K562 (cell line): ENCODE measurements around the gene ROR2. TPM values are rescaled to one million over a fixed set of nuclear protein-coding genes. Genes with fewer than 3 reads are reported as not detected.

Experiments
- ATAC-seq: fragments of 200-7000 bp; cut with Tn5 transposase; 3 replicates; pipeline ENCODE4 v1.9.1; 2020; ENCODE audit warnings: moderate library complexity
- BruUV-seq: library from RNA; stranded (reverse); fragments of 400-500 nt; replicated peaks from 2 replicates; lab custom pipeline; 2021; lab: Mats Ljungman, UMichigan
- CTCF ChIA-PET: fragments of 300-600 bp; formaldehyde crosslinking; extraction: SDS; loops from one replicate; lab custom pipeline; 2021; ENCODE audit warnings: low intra/inter-chr PET ratio; lab: Yijun Ruan, JAX
- POLR2A ChIA-PET: fragments of 300-600, 350-650 bp; sonication (Branson Sonifier 250); formaldehyde crosslinking; extraction: SDS; loops from one replicate; lab custom pipeline; 2021; ENCODE audit warnings: antibody characterized with exemption, inconsistent platforms; lab: Yijun Ruan, JAX
- DNase-seq, 4 experiments: peaks; one replicate each; pipeline versions ENCODE4 v3.0.0 to v3.0.0-alpha.2; 2011 to 2018; ENCODE audit warnings: low spot score in 3 of 4, mixed read lengths in 3 of 4; ENCODE audit errors: extremely low read depth in 1 of 4
- FAIRE-seq: peaks from 2 replicates; lab custom pipeline; 2011; peaks lifted over from hg19 to GRCh38; lab: Jason Lieb, UNC
- H2AFZ ChIP-seq: 2 replicates; pipeline ENCODE4 v1.6.0; 2011; ENCODE audit warnings: low read depth, low read length, control low read depth, inconsistent platforms
- H3K27ac ChIP-seq: fragments of 200-600 bp; 3 replicates; pipeline ENCODE4 v1.8.0; 2011; ENCODE audit warnings: low read depth, mild to moderate bottlenecking, control low read depth, inconsistent platforms, low read length, moderate library complexity, mixed read lengths; ENCODE audit errors: extremely low read depth
- H3K27me3 ChIP-seq, 2 experiments: fragments of 300-600 bp in 1 of 2; 2 replicates in 1 of 2; 3 replicates in 1 of 2; pipeline versions ENCODE4 v1.6.0 to v1.8.0; 2011; ENCODE audit warnings: inconsistent platforms in 2 of 2, low read length in 2 of 2, mild to moderate bottlenecking in 1 of 2, mixed read lengths in 1 of 2, moderate library complexity in 1 of 2; ENCODE audit not compliant: control insufficient read depth in 2 of 2, insufficient read depth in 2 of 2
- H3K36me3 ChIP-seq: fragments of 300-600 bp; 3 replicates; pipeline ENCODE4 v1.8.0; 2011; ENCODE audit warnings: mild to moderate bottlenecking, low read length, inconsistent platforms; ENCODE audit not compliant: control insufficient read depth, insufficient read depth
- H3K4me1 ChIP-seq, 2 experiments: fragments of 200-600 bp in 1 of 2; replicated peaks in 1 of 2; 2 replicates in 1 of 2; 3 replicates in 1 of 2; pipeline versions ENCODE4 v1.5.1 to v1.8.0; 2011; ENCODE audit warnings: inconsistent platforms in 2 of 2, low read length in 2 of 2, mild to moderate bottlenecking in 1 of 2, mixed read lengths in 1 of 2, moderate library complexity in 1 of 2; ENCODE audit not compliant: control insufficient read depth in 2 of 2, insufficient read depth in 2 of 2
- H3K4me2 ChIP-seq: 2 replicates; pipeline ENCODE4 v1.6.1; 2011; ENCODE audit warnings: low read length, control low read depth, inconsistent platforms, mixed read lengths; ENCODE audit not compliant: insufficient read depth
- H3K4me3 ChIP-seq: fragments of 200-600 bp; sonication (generic), shearing (Covaris generic); 2 replicates; pipeline ENCODE4 v1.5.1; 2016; ENCODE audit warnings: control low read depth, inconsistent platforms
- H3K79me2 ChIP-seq: fragments of 200-600 bp; 3 replicates; pipeline ENCODE4 v1.8.0; 2011; ENCODE audit warnings: low read length, inconsistent platforms; ENCODE audit not compliant: control insufficient read depth, insufficient read depth
- H3K9ac ChIP-seq, 2 experiments: 2 replicates each; pipeline versions ENCODE4 v1.6.0 to v1.6.1; 2011; ENCODE audit warnings: low read depth in 2 of 2, low read length in 2 of 2, control low read depth in 1 of 2, inconsistent platforms in 1 of 2, mild to moderate bottlenecking in 1 of 2, mixed read lengths in 1 of 2; ENCODE audit not compliant: insufficient read depth in 1 of 2
- H3K9me1 ChIP-seq: one replicate; pipeline ENCODE4 v1.6.0; 2011; ENCODE audit warnings: inconsistent platforms, mild to moderate bottlenecking, low read length, moderate library complexity; ENCODE audit not compliant: control insufficient read depth, insufficient read depth
- H3K9me3 ChIP-seq: replicated peaks from 2 replicates; pipeline ENCODE4 v1.5.1; 2011; ENCODE audit warnings: low read depth, low read length, inconsistent platforms; ENCODE audit not compliant: control insufficient read depth, insufficient read depth
- H4K20me1 ChIP-seq: replicated peaks from 2 replicates; pipeline ENCODE4 v1.6.1; 2011; ENCODE audit warnings: low read length, inconsistent platforms, mixed read lengths; ENCODE audit not compliant: control insufficient read depth, insufficient read depth
- ATF1 ChIP-seq, 2 experiments: fragments of 450-650 bp in 1 of 2; IDR thresholded peaks; 2 replicates each; pipeline ENCODE4 v1.6.1; 2016; ENCODE audit warnings: missing compliant biosample characterization in 1 of 2, missing genetic modification characterization in 1 of 2
- FOXO4 ChIP-seq: fragments of 450-650 bp; formaldehyde crosslinking; IDR thresholded peaks from 2 replicates; pipeline ENCODE4 v1.4.0; 2020; ENCODE audit warnings: mild to moderate bottlenecking, moderate library complexity
- FOXP1 ChIP-seq: sonication (generic); formaldehyde crosslinking; IDR thresholded peaks from 2 replicates; pipeline ENCODE4 v1.8.0; 2022; ENCODE audit warnings: mild to moderate bottlenecking, missing genetic modification reagents
- GABPB1 ChIP-seq: sonication (generic); formaldehyde crosslinking; IDR thresholded peaks from 2 replicates; pipeline ENCODE4 v1.8.0; 2022; ENCODE audit warnings: mild to moderate bottlenecking, missing genetic modification reagents
- GTF2E2 ChIP-seq: fragments of 200-800 bp; sonication (Bioruptor generic); IDR thresholded peaks from 2 replicates; pipeline ENCODE4 v1.6.1; 2016; ENCODE audit warnings: missing genetic modification characterization, missing compliant biosample characterization
- HSF4 ChIP-seq: fragments of 250-450 bp; sonication (Bioruptor Pico); IDR thresholded peaks from 2 replicates; pipeline ENCODE4 v2.1.2; 2022; ENCODE audit warnings: mild to moderate bottlenecking, moderate library complexity, borderline replicate concordance
- IRF2 ChIP-seq: sonication (generic); formaldehyde crosslinking; IDR thresholded peaks from 2 replicates; pipeline ENCODE4 v1.8.1; 2022; ENCODE audit warnings: mild to moderate bottlenecking, missing genetic modification reagents
- LEF1 ChIP-seq: fragments of 450-650 bp; IDR thresholded peaks from 2 replicates; pipeline ENCODE4 v1.6.1; 2016; ENCODE audit warnings: mild to moderate bottlenecking
- PRMT5 ChIP-seq: sonication (generic); formaldehyde crosslinking; IDR thresholded peaks from 2 replicates; pipeline ENCODE4 v1.5.0; 2020; ENCODE audit warnings: missing genetic modification reagents
- SRSF1 ChIP-seq: fragments of 200-400 bp; formaldehyde crosslinking; IDR thresholded peaks from 2 replicates; pipeline ENCODE4 v1.6.1; 2017; ENCODE audit warnings: mild to moderate bottlenecking, low read depth, low read length, moderate library complexity
- TEAD2 ChIP-seq: fragments of 450-650 bp; IDR thresholded peaks from 2 replicates; pipeline ENCODE4 v1.6.1; 2016; ENCODE audit warnings: missing genetic modification characterization, control low read depth, missing compliant biosample characterization
- TOE1 ChIP-seq, 2 experiments: fragments of 450-650 bp in 1 of 2; sonication (generic) in 1 of 2; formaldehyde crosslinking in 1 of 2; IDR thresholded peaks; 2 replicates each; pipeline versions ENCODE4 v1.7.1 to v1.8.0; 2016 to 2022; ENCODE audit warnings: borderline replicate concordance in 2 of 2, mild to moderate bottlenecking in 2 of 2, antibody characterized with exemption in 1 of 2, inconsistent platforms in 1 of 2, low read depth in 1 of 2, missing genetic modification reagents in 1 of 2, moderate library complexity in 1 of 2
- ZNF174 ChIP-seq: fragments of 250-450 bp; sonication (Bioruptor Pico); IDR thresholded peaks from 2 replicates; pipeline ENCODE4 v1.4.0; 2020; ENCODE audit warnings: mild to moderate bottlenecking
- ZNF197 ChIP-seq: fragments of 200-800 bp; sonication (Bioruptor generic); IDR thresholded peaks from 2 replicates; pipeline ENCODE4 v1.6.1; 2016; ENCODE audit warnings: low read depth, missing genetic modification characterization, missing compliant biosample characterization
- ZNF232 ChIP-seq: sonication (generic); formaldehyde crosslinking; IDR thresholded peaks from 2 replicates; pipeline ENCODE4 v1.8.0; 2022; ENCODE audit warnings: mild to moderate bottlenecking, missing genetic modification reagents
- ZNF507 ChIP-seq: conservative IDR thresholded peaks from 2 replicates; pipeline ENCODE4 v1.6.1; 2017; ENCODE audit warnings: missing genetic modification characterization, missing compliant biosample characterization
- WGBS: fragments of 100-300 bp; shearing (Covaris generic); methylation state at CpG from one replicate; pipeline ENCODE4 v1.1.6; 2016; ENCODE audit warnings: low coverage, mixed read lengths; ENCODE audit not compliant: insufficient coverage; ENCODE audit errors: missing lambda C conversion rate; 5-methylcytosine and 5-hydroxymethylcytosine counted together
- in situ Hi-C: fragments of 300-500 bp; cut with MboI; formaldehyde crosslinking; loops from 4 replicates; pipeline ENCODE4 v1.15.0; 2018; ENCODE audit warnings: inconsistent platforms, mixed read lengths
- intact Hi-C: fragments of 100-400 bp; cut with micrococcal nuclease; formaldehyde crosslinking; loops from 2 replicates; pipeline ENCODE4 v1.14.2; 2022
- polyA plus RNA-seq, 8 experiments: library from polyadenylated mRNA; depleted of rRNA in 4 of 8; stranded (reverse) in 5 of 8; unstranded in 3 of 8; fragments of >200 nt; fragmentation: Nextera tagmentation in 2 of 8; fragmentation: Illumina TruSeq in 1 of 8; extraction: Ambion mirVana in 2 of 8; extraction: Trizol in 1 of 8; gene quantifications; 2 replicates each; pipeline versions ENCODE4 v1.2.1 to v1.2.3, GENCODE V29; 2011 to 2014; ENCODE audit warnings: inconsistent platforms in 1 of 8, missing spikeins in 1 of 8
- total RNA-seq, 7 experiments: library from RNA; depleted of rRNA in 6 of 7; stranded (reverse); fragments of >200 nt in 6 of 7; fragmentation: Illumina TruSeq in 2 of 7; extraction: Trizol in 2 of 7; gene quantifications; 2 replicates each; pipeline versions ENCODE4 v1.2.1 to v1.2.3, GENCODE V29; 2011 to 2021; ENCODE audit warnings: low replicate concordance in 1 of 7
- TF ChIP-seq, protein P1 (sequence below): fragments of 450-650 bp; IDR thresholded peaks from 2 replicates; pipeline ENCODE4 v1.6.1; 2016; ENCODE audit warnings: borderline replicate concordance
- TF ChIP-seq, protein P2 (sequence below): sonication (generic); IDR thresholded peaks from 2 replicates; pipeline ENCODE4 v1.6.1; 2016

The ROR2 gene
- total and polyA plus RNA-seq, 9 of the 15 experiments (the other 6 are each of a cell fraction or from before 2014, with no cell fraction given), result 5.6 to 33.8 (median 15.3) TPM

- Histone ChIP-seq H3K4me3 (no peak overlapping the region), H3K36me3 (no peaks in the 10 kb centered on the region), H3K9ac (no peak overlapping the region), H3K79me2 (peaks cover 78% of the 10 kb centered on the region), H3K9me3 (no peaks in the 10 kb centered on the region; the same call in none of the 2 replicates), H3K27me3 (no peaks in the 10 kb centered on the region), H2AFZ (no peak overlapping the region), H3K27ac (no peak overlapping the region), H3K4me1 (peaks cover 11 to 18% of the 10 kb centered on the region in 2 experiments; a peak in 4 of 5 replicates), H4K20me1 (0 out of 2 replicates have a peak, but pooled peaks cover 4% of the 10 kb centered on the region), H3K4me2 (no peak overlapping the region), H3K9me1 (no peaks in the 10 kb centered on the region)
- ChIA-PET POLR2A (interaction anchor here (0.5 kb wide), 1 partner anchor 168 kb away, joined by 3 read pairs; no protein-coding TSS in a partner anchor), CTCF (no interaction called here)
- in situ Hi-C loops (no loop called here), intact Hi-C loops (no loop called here)
- 20% methylated on average over 4 of the region's 4 CpGs for WGBS
- ATAC-seq, result no peak; the same call in 2 of the 3 replicates
- no peak for DNase-seq
- FAIRE-seq, result no peak
- BruUV-seq, result no TSS peak
- TF ChIP-seq ZNF197 (CRISPR knock-in tag), result no peak
- no peak for TF ChIP-seq TEAD2
- TF ChIP-seq ZNF232 (CRISPR knock-in tag), result no peak
- no peak for TF ChIP-seq LEF1
- TF ChIP-seq PRMT5 (CRISPR knock-in tag), result no peak
- TF ChIP-seq ATF1 (CRISPR knock-in tag; IDR thresholded peaks at IDR 0.05), result no peak
- TF ChIP-seq ATF1 (tag; IDR thresholded peaks at IDR 0.05), result no peak
- no peak for TF ChIP-seq ZNF174 (CRISPR knock-in tag)
- TF ChIP-seq, protein P1, sequence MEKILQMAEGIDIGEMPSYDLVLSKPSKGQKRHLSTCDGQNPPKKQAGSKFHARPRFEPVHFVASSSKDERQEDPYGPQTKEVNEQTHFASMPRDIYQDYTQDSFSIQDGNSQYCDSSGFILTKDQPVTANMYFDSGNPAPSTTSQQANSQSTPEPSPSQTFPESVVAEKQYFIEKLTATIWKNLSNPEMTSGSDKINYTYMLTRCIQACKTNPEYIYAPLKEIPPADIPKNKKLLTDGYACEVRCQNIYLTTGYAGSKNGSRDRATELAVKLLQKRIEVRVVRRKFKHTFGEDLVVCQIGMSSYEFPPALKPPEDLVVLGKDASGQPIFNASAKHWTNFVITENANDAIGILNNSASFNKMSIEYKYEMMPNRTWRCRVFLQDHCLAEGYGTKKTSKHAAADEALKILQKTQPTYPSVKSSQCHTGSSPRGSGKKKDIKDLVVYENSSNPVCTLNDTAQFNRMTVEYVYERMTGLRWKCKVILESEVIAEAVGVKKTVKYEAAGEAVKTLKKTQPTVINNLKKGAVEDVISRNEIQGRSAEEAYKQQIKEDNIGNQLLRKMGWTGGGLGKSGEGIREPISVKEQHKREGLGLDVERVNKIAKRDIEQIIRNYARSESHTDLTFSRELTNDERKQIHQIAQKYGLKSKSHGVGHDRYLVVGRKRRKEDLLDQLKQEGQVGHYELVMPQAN, result no peak
- TF ChIP-seq FOXO4, result no peak
- TF ChIP-seq GTF2E2 (tag), result no peak
- TF ChIP-seq HSF4 (CRISPR knock-in tag), result no peak
- no peak for TF ChIP-seq SRSF1
- TF ChIP-seq TOE1 (IDR thresholded peaks at IDR 0.05; ENCODE audit: borderline replicate concordance), result no peak
- TF ChIP-seq TOE1 (CRISPR knock-in tag; IDR thresholded peaks at IDR 0.05; ENCODE audit: borderline replicate concordance, low read depth), result no peak
- TF ChIP-seq GABPB1 (CRISPR knock-in tag), result no peak
- TF ChIP-seq ZNF507 (tag), result no peak
- TF ChIP-seq FOXP1, result no peak
- TF ChIP-seq, protein P2, sequence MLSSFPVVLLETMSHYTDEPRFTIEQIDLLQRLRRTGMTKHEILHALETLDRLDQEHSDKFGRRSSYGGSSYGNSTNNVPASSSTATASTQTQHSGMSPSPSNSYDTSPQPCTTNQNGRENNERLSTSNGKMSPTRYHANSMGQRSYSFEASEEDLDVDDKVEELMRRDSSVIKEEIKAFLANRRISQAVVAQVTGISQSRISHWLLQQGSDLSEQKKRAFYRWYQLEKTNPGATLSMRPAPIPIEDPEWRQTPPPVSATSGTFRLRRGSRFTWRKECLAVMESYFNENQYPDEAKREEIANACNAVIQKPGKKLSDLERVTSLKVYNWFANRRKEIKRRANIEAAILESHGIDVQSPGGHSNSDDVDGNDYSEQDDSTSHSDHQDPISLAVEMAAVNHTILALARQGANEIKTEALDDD, result no peak
- TF ChIP-seq IRF2 (CRISPR knock-in tag), result no peak
Observed at GRCh38 chr9:91790917-91791316, 159.1 kb downstream of the ROR2 start.
